HG03442 (cell line): ENCODE data around the gene CAPG.
"Not testable (repeated sequence)": the region's sequence is repeated elsewhere in the genome, so short reads cannot be mapped to it uniquely, and the experiment has no call there.

Source experiments
- ATAC-seq: cut with Tn5 transposase; IDR thresholded peaks from one replicate; pipeline ENCODE4 v1.9.1; 2021; ENCODE audit warnings: mild to moderate bottlenecking, moderate library complexity; ENCODE audit not compliant: unreplicated experiment

The CAPG gene

DNA sequence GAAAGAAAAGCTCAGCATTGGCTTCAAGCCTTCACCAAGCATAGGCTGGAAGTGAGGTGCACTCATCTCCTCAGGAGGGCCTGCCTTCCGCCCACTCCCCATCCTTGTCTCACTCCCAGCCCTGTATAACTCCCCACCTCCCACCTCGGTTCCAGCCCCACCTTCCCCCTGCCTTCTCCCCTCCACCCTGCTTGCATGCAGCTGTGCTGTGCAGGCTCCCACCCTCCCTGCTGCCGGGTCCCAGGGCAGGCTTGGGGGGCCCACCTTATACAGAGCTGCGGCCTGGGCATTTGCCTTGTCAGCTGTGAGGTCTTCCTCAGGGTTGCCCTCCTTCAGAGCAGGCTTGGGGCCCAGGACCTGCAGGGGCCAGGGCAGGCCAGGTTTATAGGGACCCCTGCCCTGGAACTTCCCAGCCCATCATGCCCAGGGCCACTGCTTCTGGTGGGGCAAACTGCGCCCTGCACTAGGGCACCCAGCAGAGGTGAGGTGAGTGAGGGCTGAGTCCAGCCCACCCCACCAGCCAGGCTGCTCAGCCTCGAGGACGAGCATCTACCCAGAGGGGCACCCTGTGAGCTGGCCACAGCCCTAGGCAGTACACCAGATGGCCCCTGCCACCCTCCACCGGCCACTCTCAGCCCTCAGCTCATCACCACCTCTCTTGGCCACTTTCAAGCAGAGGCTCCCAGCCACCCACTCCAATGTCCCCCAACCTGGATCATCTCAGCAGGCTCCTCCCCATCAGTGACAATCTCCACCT lies 11.6 kb downstream of the CAPG start:
- no peak for ATAC-seq

DNA sequence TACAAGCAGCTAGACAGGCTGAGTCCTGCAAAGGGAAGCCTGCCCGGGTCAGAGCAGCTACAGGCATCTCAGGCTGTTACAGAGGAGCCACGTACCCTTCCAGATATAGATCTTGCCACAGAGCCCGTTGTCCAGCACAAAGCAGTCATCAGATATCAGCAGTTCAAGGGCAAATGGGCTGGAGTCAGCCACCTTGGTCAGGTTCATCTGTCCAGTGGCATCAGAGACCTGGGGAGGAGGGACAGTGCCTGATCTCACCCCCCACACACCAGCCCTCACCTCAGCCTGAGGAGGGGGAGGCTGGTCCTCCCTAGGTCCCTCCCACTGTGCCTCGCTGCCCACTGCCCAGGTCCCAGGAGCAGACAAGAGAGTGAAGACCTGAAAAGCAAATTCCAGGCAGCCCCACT lies 12.2 kb downstream of the CAPG start:
- ATAC-seq = no peak

DNA sequence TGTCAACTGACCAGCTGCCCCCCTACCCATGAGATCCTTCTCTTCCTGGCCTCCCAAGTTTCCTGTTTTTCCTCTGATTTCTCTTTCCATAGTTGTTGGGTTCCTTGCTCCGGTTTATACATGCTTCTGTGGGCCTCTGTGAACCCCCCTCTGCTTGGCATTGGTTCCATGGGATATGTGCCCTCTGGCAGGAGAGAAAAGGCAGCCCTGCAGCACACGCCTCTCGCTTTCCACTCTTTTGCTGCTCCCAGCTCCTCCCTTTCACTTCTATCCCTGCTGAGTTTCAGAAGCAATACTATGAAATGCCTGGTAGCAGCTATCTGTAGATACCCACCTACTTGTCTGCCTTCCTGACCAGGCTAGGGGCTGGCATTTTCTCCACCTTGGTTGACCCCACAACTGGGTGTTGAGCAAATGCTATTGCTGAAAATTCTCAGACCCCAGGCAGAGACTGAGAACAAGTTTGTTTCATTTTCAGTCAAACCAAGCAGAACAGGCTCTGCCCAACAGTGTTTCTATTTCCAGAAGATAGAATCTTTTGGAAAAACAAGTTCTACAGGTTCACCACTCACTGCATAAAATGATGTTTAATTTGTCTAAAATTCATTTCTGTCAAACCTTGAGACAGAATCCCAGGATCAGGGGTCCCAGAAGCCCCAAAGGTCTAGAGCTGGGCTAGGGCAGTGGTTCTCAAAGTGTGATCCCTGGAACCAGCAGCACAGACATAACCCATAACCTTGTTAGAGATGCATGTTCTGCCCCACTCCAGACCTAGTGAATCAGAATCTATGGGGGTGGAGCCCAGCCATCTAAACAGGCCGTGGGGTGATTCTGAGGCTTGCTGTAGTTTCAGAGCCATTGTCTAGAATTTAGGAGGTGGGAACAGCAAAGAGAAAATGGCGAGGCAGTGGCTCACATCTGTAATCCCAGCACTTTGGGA lies 13.4 kb downstream of the CAPG start:
- no peak for ATAC-seq

DNA sequence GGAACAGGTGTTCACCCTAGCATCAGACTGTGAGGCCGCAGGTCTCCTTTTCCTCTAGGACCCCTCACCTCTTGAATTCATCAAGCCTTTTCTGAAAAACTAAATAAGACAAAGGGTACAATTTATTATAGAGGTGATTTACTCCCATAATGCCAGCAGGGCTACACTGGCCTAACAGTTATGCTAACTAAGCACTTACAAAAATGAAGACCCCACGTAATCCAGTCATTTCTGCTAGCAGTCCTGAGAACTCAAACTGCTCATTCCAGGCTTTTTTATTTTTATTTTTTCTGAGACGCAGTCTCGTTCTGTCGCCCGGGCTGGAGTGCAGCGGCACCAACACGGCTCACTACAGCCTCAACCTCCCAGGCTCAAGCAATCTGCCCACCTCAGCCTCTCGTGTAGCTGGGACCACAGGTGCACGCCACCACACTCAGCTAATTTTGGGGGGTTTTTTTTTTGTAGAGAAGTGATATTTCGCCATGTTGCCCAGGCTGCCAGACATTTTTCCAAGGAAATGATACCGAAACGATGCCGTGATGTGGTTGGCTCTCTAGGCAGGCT lies 14.2 kb downstream of the CAPG start:
- ATAC-seq = no peak

DNA sequence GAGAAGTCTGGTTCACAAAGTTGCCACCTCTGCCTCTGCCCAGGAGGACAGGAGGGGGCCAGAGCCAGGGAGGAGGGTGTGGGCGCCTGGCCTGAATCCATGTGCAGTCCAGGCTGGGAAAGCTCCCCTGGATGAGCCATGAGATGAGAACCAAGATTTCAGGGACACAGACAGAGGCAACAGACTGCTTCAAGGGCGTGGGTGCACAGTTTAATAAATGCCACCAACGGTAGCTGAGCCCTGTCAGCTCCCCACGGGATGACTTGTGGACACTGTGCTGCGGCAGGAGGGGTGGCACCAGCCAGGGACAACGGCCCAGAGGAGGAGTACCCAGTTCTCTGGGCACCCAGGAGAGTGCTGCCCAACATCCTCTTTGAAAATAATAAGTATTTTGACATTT lies 15.2 kb downstream of the CAPG start:
- no peak for ATAC-seq

DNA sequence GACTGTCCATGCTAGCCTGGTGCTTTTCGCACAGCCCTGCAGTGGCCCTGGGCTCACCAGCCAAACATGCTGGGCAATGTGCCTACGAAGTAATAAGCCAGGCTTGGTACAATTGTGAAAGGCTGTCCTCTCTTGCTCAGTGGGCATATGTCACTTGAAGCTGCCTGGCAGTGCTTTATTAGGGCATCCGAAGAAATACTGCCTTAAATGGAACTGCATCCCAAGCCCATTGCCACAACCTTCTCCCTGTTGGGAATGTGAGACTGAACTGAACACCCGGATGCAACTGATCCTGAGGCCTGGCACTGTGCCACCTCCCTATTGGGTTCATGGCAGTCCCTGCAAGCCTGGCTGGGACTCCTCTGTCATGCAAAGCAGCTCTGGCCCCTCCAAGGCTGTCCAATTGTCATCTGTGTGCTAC lies 15.9 kb downstream of the CAPG start:
- ATAC-seq = no peak

DNA sequence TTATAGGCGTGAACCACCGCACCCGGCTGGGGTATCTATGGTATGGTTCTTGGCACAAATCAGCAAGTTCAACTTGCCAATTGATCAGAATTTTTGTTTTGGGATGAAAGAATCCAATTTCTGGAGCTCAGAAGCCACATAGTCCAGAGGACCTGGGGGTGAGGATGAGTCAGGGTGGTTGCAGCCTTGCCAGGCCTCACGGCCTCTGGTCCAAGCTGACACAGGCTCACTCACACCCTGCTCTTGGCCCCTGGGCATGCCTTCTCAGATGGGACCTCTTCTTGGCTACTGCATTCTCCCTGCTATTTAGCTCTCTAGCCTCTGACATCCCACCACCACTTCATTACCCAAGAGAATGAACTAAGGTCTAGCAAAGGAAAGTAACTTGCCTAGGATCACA lies 16.3 kb downstream of the CAPG start:
- no peak for ATAC-seq

DNA sequence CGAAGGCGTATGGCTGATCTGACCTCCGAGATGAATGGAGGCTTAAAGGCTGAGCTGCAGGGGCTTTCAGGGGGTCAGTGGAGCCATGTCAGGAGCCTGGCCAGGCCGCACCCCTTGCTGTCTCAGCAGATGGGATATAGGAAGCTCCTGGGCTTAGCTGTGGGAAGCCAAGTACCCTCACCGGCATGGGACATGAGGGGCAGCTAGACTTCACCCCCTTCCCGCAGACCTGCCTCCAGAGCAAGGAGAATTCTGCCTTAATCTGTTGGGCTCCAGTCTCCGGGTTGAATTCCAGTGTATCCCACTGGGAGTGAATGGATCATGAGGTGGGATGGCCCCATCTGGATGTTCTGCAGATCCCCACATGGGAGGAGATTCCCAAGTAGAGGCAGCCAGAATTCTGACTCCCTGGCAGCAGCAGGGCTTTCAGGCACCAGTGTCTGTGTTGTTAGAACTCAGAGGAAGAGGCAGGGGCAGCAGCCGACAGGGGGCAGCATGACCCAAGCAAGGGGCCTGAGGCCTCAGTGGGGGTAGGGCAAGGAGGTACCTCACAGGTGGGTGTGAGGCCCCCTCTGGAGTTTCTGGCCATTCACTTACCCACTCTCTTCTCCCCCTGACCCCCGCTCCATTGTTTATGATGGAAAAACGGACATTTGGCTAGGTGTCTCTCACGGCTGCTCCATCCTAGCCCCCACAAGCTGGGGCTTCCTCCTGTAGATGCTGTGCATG lies 19.1 kb downstream of the CAPG start:
- ATAC-seq = no peak

DNA sequence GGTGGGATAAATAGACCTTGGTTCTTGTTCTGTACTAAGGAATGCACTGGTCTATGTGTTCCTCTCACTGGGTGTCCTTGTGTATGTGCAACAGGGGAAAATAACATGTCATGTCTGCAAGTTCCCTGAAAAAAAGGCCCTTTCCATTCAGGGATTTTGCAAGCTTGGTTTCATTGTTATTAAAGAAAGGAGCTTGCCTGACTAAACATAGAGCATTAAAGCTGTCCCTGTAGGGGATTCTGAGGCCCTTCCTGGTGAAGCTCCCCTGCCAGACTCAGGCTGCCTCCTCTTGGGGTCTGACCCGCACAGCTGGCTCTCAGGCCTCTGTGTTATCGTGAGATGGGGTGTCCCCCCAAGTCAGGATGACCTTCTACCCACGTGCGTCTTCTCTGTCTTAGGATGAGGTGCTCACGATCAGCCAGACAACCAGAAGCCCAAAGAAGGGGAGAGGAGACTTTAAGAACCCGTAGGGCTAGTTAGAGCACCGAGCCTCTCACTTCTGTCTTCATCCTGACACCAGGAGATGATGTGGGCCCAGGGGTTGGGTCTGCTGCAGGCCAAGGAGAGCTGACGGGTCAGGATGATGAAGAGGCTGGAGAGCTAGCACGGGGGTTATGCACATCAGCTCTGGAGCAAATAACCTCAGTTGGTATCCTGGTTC lies 21.2 kb downstream of the CAPG start:
- ATAC-seq = no peak

DNA sequence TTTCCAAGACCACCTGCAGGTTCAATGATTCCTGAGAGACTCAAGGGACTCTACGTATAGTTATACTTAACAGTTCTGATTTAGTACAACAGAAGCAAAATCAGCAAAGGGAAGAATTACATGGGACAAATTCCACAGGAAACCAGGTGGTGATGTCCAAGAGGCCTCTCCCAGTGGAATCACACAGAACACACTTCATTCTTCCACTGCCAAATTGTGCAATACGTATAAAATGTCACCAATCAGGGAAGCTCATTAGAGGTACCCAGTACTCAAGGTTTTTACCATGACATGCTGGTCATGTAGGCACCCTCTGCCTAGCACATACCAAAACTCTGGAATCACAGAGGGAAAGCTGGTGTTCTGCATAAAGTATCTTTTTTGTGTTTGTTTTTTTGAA lies 22.4 kb downstream of the CAPG start:
- ATAC-seq = no peak

DNA sequence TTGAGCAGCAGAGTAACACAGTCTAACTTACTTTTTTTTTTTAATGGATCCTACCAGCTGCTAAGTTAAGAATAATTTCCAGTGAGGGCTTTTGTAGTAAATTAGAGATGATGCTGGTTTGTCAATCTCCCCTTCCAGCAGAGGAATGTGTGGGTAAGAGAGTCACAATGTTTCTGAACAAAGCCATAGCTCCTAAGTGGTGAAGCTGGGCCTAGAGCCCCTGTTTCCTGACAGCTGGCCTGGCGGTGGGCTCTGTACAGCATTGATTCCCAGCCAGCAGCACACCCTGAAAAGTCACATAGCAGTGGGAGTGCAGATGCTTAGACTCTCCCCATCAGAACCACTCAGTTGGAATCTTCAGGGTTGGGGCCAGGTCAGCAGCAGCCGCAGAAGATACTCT lies 24.4 kb downstream of the CAPG start:
- no peak for ATAC-seq

DNA sequence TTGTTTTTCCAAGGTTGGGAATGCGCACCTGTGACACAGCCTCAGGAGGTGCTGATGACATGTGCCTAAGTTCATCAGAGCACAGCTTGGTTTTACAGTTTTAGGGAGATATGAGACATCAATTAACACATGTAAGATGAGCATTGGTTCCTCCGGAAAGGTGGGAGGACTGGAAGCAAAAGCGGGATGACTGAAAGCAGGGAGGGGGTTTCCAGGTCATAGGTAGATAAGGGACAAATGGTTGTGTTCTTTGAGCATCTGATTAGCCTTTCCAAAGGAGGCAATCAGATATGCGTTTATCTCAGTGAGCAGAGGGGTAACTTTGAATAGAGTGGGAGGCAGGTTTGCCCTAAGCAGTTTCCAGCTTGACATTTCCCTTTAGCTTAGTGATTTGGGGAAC lies 26.3 kb downstream of the CAPG start:
- no peak for ATAC-seq

DNA sequence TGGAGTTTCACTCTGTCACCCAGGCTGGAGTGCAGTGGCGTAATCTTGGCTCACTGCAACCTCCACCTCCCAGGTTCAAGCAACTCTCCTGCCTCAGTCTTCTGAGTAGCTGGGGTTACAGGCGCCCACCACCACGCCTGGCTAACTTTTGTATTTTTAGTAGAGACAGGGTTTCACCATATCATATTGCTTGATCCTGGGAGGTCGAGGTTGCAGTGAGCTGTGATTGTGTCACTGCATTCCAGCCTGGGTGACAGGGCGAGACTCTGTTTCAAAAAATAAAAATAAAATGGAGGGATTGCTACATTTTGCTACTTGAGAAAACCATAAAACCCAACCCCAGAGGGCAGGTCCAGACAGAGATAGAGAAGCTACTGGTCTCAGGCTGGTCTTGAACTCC lies 27.0 kb downstream of the CAPG start:
- not testable (repeated sequence) for ATAC-seq

DNA sequence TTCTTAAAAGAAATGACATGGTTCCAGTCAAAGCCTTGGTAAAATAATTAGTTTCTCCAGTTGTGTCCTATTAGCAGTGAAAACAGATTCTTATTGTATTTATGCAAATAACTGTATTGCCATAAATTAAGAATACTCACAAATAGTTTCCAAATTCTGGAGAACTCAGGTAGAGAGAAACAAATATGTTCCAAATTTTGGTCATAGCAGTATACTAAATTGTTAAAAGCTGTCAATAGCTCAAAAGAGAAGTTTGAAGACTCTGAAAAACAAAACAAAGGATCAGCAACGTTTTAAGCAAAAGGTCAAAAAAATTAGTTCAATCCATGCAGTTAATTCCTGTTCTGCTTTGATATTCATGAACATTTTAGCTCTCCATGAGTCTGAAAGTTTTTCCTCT lies 30.1 kb downstream of the CAPG start:
- ATAC-seq = no peak

DNA sequence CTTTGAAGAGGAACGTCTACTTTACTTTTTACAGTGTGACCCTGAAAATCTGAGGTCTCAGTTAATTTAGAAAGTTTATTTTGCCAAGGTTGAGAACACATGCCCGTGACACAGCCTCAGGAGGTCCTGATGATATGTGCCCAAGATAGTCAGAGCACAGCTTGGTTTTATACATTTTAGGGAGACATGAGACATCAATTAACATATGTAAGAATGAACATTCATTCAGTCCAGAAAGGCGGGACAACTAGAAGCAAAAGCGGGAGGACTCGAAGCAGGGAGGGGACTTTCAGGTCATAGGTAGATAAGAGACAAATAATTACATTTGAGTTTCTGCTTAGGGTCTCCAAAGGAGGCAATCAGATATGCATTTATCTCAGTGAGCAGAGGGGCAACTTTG lies 31.9 kb downstream of the CAPG start:
- ATAC-seq = no peak

DNA sequence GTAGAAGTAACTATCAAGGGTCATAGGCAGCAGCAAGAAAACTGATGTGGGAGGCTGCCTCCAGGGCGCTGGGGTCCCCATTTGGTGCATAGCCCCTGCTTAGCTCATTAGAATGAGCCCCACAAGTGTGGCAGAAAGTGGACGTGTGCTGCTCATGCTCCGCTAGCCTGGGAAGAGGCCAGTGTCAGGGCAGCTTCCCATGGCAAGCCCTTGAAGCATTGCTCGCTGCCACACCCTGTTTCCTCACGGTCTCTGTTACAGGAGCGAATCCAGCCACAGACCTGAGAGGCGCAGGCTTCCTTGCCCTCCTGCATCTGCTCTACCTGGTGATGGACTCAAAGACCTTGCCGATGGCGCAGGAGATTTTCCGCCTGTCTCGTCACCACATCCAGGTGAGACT lies 33.1 kb downstream of the CAPG start:
- no peak for ATAC-seq

DNA sequence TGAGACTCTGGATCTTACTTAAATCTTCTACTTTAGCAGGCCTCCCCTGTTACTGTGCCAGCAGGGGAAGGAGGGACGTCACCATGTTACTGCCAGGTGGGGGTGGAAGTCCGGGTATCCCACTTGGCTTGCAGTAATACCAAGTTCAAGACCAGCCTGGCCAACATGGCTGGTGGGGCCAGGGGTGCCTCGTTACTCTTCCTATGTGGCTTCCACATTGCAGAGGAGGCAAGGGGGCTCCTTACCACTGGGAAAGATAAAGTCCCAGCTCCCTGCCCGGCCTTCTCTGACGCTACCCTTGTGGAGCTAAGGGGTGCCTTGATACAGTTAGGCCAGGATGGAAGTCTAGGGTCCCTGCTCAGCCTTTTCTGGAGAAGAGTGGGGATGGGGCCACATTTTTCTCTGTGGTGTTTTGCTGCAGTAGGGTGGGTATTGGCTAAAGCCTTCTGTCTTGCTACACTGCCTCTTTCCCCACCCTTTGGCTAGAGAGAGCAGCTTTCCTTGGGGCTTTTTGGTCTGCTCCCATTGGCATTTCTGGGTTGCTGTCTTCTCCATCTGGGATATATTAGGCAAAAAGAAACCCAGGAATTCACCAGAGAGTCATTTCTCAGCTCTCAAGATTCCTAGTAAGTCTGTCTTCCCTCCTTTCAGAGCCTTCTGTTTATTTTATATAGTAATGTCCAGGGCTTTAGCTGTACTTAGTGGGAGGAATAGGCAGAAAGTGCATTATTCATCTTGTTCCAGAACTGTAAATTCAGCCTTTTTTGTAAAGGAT lies 33.7 kb downstream of the CAPG start:
- ATAC-seq = no peak

DNA sequence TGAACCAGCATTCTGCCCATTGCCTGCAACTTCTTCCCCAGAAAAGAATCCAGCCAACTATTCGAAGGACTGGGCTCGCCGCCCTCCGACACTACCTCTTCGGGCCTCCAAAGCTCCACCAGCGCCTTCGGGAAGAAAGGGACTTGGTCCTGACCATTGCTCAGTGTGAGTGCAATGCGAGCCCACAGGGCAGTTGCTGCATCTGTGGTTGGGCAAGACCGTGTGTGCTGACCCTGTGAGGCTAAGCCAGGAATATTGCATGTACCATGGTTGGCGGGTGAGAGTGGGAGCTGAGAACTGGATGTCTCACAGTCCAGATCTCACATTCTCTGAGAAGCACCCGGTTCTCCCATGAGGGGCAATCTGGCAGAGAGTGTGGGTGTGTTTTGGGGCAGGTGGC lies 39.1 kb downstream of the CAPG start:
- ATAC-seq = no peak

DNA sequence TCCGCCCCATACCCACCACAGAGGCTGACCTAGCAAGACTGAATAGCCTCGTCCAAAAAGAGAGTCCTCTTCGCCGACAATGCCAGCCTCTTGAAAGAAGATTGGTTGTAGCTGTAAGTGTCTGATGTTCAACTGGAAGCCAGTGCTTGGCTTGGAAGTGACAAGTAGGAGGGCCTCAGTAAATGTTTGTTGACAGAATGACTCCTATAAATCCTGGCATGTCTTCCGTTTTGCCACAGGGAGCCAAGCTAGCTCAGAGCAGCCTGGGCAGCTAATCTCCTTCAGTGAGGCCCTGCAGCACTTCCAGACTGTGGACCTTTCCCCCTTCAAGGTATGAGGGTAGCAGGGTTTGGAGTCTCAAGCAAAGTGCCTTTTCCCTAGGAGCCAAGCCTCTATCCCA lies 40.7 kb downstream of the CAPG start:
- no peak for ATAC-seq

DNA sequence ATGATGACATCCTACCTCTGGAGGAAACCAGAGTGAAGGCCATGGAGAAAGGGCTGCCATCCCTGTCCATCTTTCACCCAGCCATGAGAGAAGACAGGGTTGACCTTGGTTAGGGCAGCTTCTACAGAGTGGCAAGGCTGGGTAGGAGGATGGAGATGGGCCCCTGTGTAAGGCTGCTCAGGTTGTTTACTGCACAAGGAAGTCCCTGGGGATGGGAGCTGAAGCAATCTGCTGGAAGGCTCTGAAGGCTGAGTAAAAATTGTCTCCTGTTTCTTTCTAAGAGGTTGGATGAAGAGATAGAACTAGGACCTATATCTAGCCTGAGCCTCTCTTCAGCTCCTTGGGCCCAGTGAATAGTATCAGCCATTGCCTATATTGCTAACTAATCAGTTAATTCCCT lies 41.2 kb downstream of the CAPG start:
- ATAC-seq = no peak
